ENCODE results near the gene DNLZ. TPM values are rescaled to one million over a fixed set of nuclear protein-coding genes. Genes with fewer than 3 reads are reported as not detected.

The DNLZ gene
- total and polyA plus RNA-seq, 10 of the 15 experiments (the other 5 are each of a cell fraction or from before 2014, with no cell fraction given) = 0.66 to 29.7 (median 14.7) TPM; not detected in 1

DNA sequence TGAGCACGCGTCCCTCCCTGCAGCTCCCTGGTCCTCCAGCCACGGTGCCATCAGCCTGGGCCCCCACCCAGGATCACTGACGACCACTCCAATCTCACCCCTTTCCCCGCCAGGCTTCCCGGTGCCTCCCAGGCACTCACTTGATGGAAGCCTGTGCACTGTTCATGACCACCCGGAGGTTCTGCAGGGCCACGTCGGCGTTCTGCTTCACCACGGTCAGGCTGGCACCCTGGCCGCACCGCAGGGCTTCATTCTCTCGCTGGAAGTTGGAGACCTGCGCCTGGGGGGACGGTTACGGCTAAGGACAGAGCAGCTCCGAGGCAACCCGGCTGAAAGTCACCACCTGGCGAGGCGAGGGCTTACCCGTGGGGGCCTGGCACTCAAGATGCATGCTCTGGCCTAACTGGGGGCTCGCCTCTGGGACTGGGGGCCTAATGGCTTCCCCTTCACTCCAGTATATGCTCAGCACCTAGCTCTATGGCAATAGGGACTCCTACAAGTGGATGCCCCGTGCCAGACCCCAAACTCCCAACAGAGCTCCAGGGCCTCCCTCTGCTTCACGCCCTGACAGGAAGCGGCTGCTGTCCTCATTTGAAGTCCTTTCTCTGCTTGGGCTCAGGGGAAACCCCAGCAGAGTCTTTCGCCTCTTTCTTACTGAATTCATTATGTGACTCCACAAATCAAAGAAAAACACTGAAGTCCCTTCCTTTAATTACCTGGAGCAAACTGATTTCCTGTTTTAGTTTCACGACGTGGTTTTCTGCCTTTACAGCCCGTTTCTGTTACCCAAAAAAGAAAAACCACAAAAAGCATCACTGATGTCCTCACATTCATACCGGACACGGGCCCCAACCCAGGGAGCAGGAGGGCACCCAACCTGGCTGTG, 40.6 kb upstream of the DNLZ start:
- Histone ChIP-seq H2AFZ (ENCODE audit: control insufficient read depth, low read depth, low read length) (peak overlapping the region; percentile 37; the same call in 1 of the 2 replicates), H3K9me3 (replicated peaks; ENCODE audit: control insufficient read depth, insufficient read depth, low read length) (no peaks in the 10 kb centered on the region), H3K27me3 (replicated peaks in 1 of 2; ENCODE audit: control insufficient read depth in 2 of 2, insufficient read depth in 2 of 2, low read length in 1 of 2) (no peaks in the 10 kb centered on the region), H3K79me2 (ENCODE audit: control insufficient read depth, insufficient read depth, low read length) (peaks cover 30% of the 10 kb centered on the region), H3K4me1 (ENCODE audit: control insufficient read depth, insufficient read depth, low read length) (peaks cover 42% of the 10 kb centered on the region), H3K9ac (ENCODE audit: control insufficient read depth, insufficient read depth, low read length) (peak overlapping the region; percentile 65), H4K20me1 (ENCODE audit: control insufficient read depth, insufficient read depth) (no peaks in the 10 kb centered on the region), H3K4me2 (ENCODE audit: control insufficient read depth, insufficient read depth) (peak overlapping the region; percentile 90), H3K4me3 (peak overlapping the region; percentile 37; the same call in 1 of the 2 replicates), H3K27ac (ENCODE audit: control insufficient read depth, insufficient read depth) (peak overlapping the region; percentile 92), H3K36me3 (ENCODE audit: control insufficient read depth in 2 of 2, insufficient read depth in 2 of 2, low read length in 1 of 2) (peaks cover 7 to 18% of the 10 kb centered on the region in 2 experiments; a peak in 3 of 4 replicates)
- in situ Hi-C loops (cut with MboI) = no loop called here
- FAIRE-seq (peak; percentile 89), ATAC-seq (peak; percentile 66), DNase-seq (ENCODE audit: low read depth, low spot score) (peak; percentile 46)
- CTCF ChIA-PET = interaction anchor here (0.6 to 1.1 kb wide), 2 partner anchors 13 to 41 kb away, joined by 3 to 5 read pairs; no protein-coding TSS in a partner anchor
- intact Hi-C loops (cut with micrococcal nuclease; ENCODE audit: unreplicated experiment) = no loop called here
- POLR2A ChIA-PET = interaction anchor here (0.6 to 1.9 kb wide), 3 partner anchors 16 to 41 kb away, joined by 5 to 10 read pairs (median 6); partner anchors contain the start of gene DNLZ
- RAD21 ChIA-PET (ENCODE audit: unreplicated experiment) = interaction anchor here (0.6 to 1.3 kb wide), 5 partner anchors 35 to 656 kb away, joined by 3 to 8 read pairs (median 4); partner anchors contain the start of gene DNLZ
- 17% methylated on average over 32 of the region's 32 CpGs for WGBS (ENCODE audit: insufficient coverage, insufficient replicate concordance, low lambda C conversion rate, missing lambda C conversion rate)
- SMC1A ChIA-PET (ENCODE audit: uncharacterized antibody, unreplicated experiment) = no interaction called here
- BruUV-seq (replicated peaks) = no TSS peak
- no peak for TF ChIP-seq RAD51 (IDR thresholded peaks at IDR 0.05)
- TF ChIP-seq PAX8 (IDR thresholded peaks at IDR 0.05) = no peak
- no peak for TF ChIP-seq SMAD1 (IDR thresholded peaks at IDR 0.05; ENCODE audit: low read depth, partially characterized antibody)
- TF ChIP-seq SP1 (IDR thresholded peaks at IDR 0.05; ENCODE audit: low read depth, low read length) = no peak
- no peak for TF ChIP-seq SUZ12 (IDR thresholded peaks at IDR 0.05; ENCODE audit: unreplicated experiment)
- TF ChIP-seq, protein P1, sequence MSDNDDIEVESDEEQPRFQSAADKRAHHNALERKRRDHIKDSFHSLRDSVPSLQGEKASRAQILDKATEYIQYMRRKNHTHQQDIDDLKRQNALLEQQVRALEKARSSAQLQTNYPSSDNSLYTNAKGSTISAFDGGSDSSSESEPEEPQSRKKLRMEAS (IDR thresholded peaks at IDR 0.05; ENCODE audit: low read depth, low read length) = no peak
- TF ChIP-seq IKZF1 (conservative IDR thresholded peaks at IDR 0.05) = peak; percentile 60; the same call in 1 of the 2 replicates
- no peak for TF ChIP-seq NRF1 (conservative IDR thresholded peaks at IDR 0.05; ENCODE audit: low read depth, low read length)
- TF ChIP-seq, protein P2, sequence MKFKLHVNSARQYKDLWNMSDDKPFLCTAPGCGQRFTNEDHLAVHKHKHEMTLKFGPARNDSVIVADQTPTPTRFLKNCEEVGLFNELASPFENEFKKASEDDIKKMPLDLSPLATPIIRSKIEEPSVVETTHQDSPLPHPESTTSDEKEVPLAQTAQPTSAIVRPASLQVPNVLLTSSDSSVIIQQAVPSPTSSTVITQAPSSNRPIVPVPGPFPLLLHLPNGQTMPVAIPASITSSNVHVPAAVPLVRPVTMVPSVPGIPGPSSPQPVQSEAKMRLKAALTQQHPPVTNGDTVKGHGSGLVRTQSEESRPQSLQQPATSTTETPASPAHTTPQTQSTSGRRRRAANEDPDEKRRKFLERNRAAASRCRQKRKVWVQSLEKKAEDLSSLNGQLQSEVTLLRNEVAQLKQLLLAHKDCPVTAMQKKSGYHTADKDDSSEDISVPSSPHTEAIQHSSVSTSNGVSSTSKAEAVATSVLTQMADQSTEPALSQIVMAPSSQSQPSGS (IDR thresholded peaks at IDR 0.05; ENCODE audit: low read length) = no peak
- TF ChIP-seq, protein P3, sequence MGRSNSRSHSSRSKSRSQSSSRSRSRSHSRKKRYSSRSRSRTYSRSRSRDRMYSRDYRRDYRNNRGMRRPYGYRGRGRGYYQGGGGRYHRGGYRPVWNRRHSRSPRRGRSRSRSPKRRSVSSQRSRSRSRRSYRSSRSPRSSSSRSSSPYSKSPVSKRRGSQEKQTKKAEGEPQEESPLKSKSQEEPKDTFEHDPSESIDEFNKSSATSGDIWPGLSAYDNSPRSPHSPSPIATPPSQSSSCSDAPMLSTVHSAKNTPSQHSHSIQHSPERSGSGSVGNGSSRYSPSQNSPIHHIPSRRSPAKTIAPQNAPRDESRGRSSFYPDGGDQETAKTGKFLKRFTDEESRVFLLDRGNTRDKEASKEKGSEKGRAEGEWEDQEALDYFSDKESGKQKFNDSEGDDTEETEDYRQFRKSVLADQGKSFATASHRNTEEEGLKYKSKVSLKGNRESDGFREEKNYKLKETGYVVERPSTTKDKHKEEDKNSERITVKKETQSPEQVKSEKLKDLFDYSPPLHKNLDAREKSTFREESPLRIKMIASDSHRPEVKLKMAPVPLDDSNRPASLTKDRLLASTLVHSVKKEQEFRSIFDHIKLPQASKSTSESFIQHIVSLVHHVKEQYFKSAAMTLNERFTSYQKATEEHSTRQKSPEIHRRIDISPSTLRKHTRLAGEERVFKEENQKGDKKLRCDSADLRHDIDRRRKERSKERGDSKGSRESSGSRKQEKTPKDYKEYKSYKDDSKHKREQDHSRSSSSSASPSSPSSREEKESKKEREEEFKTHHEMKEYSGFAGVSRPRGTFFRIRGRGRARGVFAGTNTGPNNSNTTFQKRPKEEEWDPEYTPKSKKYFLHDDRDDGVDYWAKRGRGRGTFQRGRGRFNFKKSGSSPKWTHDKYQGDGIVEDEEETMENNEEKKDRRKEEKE (IDR thresholded peaks at IDR 0.05) = no peak
- peak; percentile 1; the same call in 1 of the 2 replicates for TF ChIP-seq BACH1 (IDR thresholded peaks at IDR 0.05; ENCODE audit: borderline replicate concordance)
- TF ChIP-seq ZZZ3 (IDR thresholded peaks at IDR 0.05; ENCODE audit: control insufficient read depth, insufficient read length, low read depth) = no peak
- TF ChIP-seq, protein P4, sequence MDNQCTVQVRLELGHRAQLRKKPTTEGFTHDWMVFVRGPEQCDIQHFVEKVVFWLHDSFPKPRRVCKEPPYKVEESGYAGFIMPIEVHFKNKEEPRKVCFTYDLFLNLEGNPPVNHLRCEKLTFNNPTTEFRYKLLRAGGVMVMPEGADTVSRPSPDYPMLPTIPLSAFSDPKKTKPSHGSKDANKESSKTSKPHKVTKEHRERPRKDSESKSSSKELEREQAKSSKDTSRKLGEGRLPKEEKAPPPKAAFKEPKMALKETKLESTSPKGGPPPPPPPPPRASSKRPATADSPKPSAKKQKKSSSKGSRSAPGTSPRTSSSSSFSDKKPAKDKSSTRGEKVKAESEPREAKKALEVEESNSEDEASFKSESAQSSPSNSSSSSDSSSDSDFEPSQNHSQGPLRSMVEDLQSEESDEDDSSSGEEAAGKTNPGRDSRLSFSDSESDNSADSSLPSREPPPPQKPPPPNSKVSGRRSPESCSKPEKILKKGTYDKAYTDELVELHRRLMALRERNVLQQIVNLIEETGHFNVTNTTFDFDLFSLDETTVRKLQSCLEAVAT (IDR thresholded peaks at IDR 0.05) = peak; percentile 21; the same call in 1 of the 2 replicates
- TF ChIP-seq MTA2 (IDR thresholded peaks at IDR 0.05; ENCODE audit: low read depth) = peak; percentile 49; the same call in 1 of the 2 replicates
- TF ChIP-seq CBX3 (IDR thresholded peaks at IDR 0.05; ENCODE audit: borderline replicate concordance, low read depth) = no peak

Measured in GM12878 (cell line).